ENCODE data around the gene TMEM253. TPM values are rescaled to one million over a fixed set of nuclear protein-coding genes. Genes with fewer than 3 reads are reported as not detected.

The TMEM253 gene
- total RNA-seq, 1 donor: not detected

DNA sequence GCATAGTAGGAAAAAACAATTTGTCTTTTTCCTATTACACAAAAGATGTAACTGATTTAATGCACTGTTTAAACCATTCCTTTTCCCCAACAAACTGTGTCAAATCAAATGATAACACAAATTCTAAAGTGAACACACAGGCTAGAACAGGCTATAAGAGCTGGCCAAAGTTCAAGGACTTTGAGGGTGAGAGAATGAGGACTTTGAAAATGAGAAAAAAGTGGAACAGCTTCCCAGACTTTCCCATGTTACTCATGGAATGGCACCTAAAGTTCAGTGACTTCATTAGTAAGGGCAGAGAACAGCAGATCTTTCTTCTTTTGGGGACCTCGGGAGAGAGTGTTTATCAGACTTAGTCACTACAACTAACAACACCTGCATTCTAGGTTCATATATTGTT, 22.6 kb downstream of the TMEM253 start:
- Histone ChIP-seq H3K79me2 (ENCODE audit: insufficient read depth, low read length) (no peaks in the 10 kb centered on the region), H4K20me1 (ENCODE audit: insufficient read depth, low read length) (no peaks in the 10 kb centered on the region), H3K4me2 (ENCODE audit: insufficient read depth, low read length) (no peak overlapping the region), H3K36me3 (ENCODE audit: insufficient read depth, low read length) (no peaks in the 10 kb centered on the region), H3K4me1 (ENCODE audit: insufficient read depth, low read length) (no peaks in the 10 kb centered on the region), H3K27ac (ENCODE audit: low read depth, low read length) (no peak overlapping the region), H3K9me3 (ENCODE audit: low read depth, low read length) (no peaks in the 10 kb centered on the region), H2AFZ (ENCODE audit: low read length) (no peak overlapping the region), H3K4me3 (ENCODE audit: insufficient read depth, low read length) (no peak overlapping the region), H3K27me3 (ENCODE audit: insufficient read depth, low read length) (peaks cover 9% of the 10 kb centered on the region)
- TF ChIP-seq, protein P1, sequence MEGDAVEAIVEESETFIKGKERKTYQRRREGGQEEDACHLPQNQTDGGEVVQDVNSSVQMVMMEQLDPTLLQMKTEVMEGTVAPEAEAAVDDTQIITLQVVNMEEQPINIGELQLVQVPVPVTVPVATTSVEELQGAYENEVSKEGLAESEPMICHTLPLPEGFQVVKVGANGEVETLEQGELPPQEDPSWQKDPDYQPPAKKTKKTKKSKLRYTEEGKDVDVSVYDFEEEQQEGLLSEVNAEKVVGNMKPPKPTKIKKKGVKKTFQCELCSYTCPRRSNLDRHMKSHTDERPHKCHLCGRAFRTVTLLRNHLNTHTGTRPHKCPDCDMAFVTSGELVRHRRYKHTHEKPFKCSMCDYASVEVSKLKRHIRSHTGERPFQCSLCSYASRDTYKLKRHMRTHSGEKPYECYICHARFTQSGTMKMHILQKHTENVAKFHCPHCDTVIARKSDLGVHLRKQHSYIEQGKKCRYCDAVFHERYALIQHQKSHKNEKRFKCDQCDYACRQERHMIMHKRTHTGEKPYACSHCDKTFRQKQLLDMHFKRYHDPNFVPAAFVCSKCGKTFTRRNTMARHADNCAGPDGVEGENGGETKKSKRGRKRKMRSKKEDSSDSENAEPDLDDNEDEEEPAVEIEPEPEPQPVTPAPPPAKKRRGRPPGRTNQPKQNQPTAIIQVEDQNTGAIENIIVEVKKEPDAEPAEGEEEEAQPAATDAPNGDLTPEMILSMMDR (IDR thresholded peaks at IDR 0.05; ENCODE audit: extremely low read depth, low read depth, low read length): no peak
- DNase-seq (ENCODE audit: insufficient read length, low spot score, missing footprints): no peak

- DNase-seq (ENCODE audit: insufficient read length, low spot score, missing footprints): no peak
- no peaks in the 10 kb centered on the region for H3K9me3 ChIP-seq (ENCODE audit: low read depth, low read length)
- no peak overlapping the region for H3K4me3 ChIP-seq (ENCODE audit: insufficient read depth, low read length)
- no peaks in the 10 kb centered on the region for H3K27me3 ChIP-seq (ENCODE audit: insufficient read depth, low read length)
- no peaks in the 10 kb centered on the region for H3K79me2 ChIP-seq (ENCODE audit: insufficient read depth, low read length)
- H3K36me3 ChIP-seq (ENCODE audit: insufficient read depth, low read length): no peaks in the 10 kb centered on the region
- no peak overlapping the region for H2AFZ ChIP-seq (ENCODE audit: low read length)
- H3K4me1 ChIP-seq (ENCODE audit: insufficient read depth, low read length): no peaks in the 10 kb centered on the region
- H3K27ac ChIP-seq (ENCODE audit: low read depth, low read length): no peak overlapping the region
- TF ChIP-seq, protein P1 (IDR thresholded peaks at IDR 0.05; ENCODE audit: extremely low read depth, low read depth, low read length): no peak
- no peaks in the 10 kb centered on the region for H4K20me1 ChIP-seq (ENCODE audit: insufficient read depth, low read length)
- H3K4me2 ChIP-seq (ENCODE audit: insufficient read depth, low read length): no peak overlapping the region
Observed at GRCh38 chr14:21133901-21134300, 33.0 kb downstream of the TMEM253 start.

- H3K27me3 ChIP-seq (ENCODE audit: insufficient read depth, low read length): no peaks in the 10 kb centered on the region
- peak; percentile 31 for DNase-seq (ENCODE audit: insufficient read length, low spot score, missing footprints)
- H4K20me1 ChIP-seq (ENCODE audit: insufficient read depth, low read length): no peaks in the 10 kb centered on the region
- H3K4me1 ChIP-seq (ENCODE audit: insufficient read depth, low read length): no peaks in the 10 kb centered on the region
- no peak overlapping the region for H3K4me3 ChIP-seq (ENCODE audit: insufficient read depth, low read length)
- H3K4me2 ChIP-seq (ENCODE audit: insufficient read depth, low read length): no peak overlapping the region
- H3K27ac ChIP-seq (ENCODE audit: low read depth, low read length): no peak overlapping the region
- no peaks in the 10 kb centered on the region for H3K9me3 ChIP-seq (ENCODE audit: low read depth, low read length)
- H3K79me2 ChIP-seq (ENCODE audit: insufficient read depth, low read length): no peaks in the 10 kb centered on the region
- no peaks in the 10 kb centered on the region for H3K36me3 ChIP-seq (ENCODE audit: insufficient read depth, low read length)
- no peak overlapping the region for H2AFZ ChIP-seq (ENCODE audit: low read length)
- TF ChIP-seq, protein P1 (IDR thresholded peaks at IDR 0.05; ENCODE audit: extremely low read depth, low read depth, low read length): peak; percentile 74
Observed at GRCh38 chr14:21136024-21136423, 35.2 kb downstream of the TMEM253 start.

DNA sequence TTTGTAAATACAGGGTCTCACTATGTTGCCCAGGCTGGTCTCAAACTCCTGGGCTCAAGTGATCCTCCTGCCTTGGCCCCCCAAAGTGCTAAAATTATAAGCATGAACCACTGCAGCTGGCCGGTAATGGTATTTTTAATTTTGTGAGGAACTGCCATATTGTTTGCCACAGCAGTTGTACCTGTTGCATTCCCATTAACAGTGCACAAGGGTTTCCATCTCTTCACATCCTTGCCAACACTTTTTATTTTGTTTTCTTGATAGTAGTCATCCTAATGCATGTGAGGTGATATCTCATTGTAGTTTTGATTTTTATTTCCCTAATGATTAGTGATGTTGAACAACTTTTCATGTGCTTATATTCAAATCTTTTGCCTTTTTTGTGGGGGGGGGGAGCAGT, 41.5 kb downstream of the TMEM253 start:
- Histone ChIP-seq H3K4me3 (ENCODE audit: insufficient read depth, low read length) (no peak overlapping the region), H3K27me3 (ENCODE audit: insufficient read depth, low read length) (no peaks in the 10 kb centered on the region), H4K20me1 (ENCODE audit: insufficient read depth, low read length) (no peaks in the 10 kb centered on the region), H3K79me2 (ENCODE audit: insufficient read depth, low read length) (no peaks in the 10 kb centered on the region), H2AFZ (ENCODE audit: low read length) (no peak overlapping the region), H3K4me2 (ENCODE audit: insufficient read depth, low read length) (no peak overlapping the region), H3K9me3 (ENCODE audit: low read depth, low read length) (no peaks in the 10 kb centered on the region), H3K4me1 (ENCODE audit: insufficient read depth, low read length) (no peaks in the 10 kb centered on the region), H3K27ac (ENCODE audit: low read depth, low read length) (no peak overlapping the region), H3K36me3 (ENCODE audit: insufficient read depth, low read length) (no peaks in the 10 kb centered on the region)
- no peak for DNase-seq (ENCODE audit: insufficient read length, low spot score, missing footprints)
- TF ChIP-seq, protein P1 (IDR thresholded peaks at IDR 0.05; ENCODE audit: extremely low read depth, low read depth, low read length): no peak
